Middle frontal gyrus (tissue), 1 donor: ENCODE results near the gene SRR.
"Not testable (repeated sequence)": the region's sequence is repeated elsewhere in the genome, so short reads cannot be mapped to it uniquely, and the experiment has no call there.

ENCODE experiments used
- DNase-seq: peaks from one replicate; pipeline ENCODE4 v3.0.0-alpha.2; 2015; ENCODE audit warnings: low spot score; ENCODE audit errors: extremely low spot score

Gene SRR

DNA sequence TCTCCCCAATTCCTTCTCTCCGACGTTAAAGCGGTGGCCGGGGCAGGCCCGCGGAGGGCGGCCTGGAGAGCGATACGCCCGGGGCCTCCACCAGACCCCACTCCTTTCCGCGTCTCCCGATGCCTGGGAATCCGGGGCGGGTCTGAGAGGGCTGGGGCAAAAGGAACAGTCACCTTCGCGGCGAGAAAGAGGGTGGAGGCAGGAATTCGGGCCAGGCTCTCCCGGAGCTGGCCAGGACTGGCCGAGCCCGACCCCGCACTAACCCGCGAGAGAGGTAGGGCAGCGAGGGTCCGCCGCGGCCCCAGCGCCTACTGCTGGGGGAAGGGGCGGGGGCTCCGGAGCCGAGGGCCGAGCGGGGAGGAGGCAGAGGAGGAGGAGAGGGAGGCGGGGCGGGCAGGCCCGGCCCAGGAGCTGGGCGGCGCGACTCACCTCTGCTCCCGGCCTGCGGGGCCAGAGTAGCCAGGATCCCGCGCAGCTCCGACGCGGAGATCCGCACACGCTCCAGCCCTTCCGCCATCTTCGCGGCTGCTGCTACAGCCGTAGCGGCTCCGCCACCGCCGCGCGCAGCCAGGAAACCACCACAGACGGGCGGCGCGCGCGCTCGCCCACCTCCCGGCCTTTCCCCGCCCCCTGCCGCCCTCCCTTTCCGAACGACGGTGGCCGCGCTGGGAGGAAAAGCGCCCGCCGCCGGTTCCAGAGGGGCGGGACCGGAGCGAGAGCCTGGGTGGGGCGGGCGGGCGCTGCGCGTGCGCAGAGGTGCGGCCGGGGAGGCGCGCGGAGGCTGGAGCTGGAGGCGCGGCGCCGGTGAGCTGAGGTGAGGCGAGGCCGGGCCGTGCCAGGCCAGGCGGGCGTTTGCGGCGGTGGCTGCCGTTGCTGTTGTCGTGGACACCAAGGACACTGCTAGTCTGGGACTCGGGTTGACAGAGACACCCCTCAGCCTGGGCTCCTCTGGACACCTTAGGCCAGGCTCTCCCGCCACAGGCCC, at the start of gene SRR, which contains the start of gene SMG6:
TSS of gene SRR (plus strand) at position 747 of the 985 bp plus-strand sequence. CDS start 11,611 bp downstream, outside the sequence.
TSS of gene SMG6 (minus strand) at position 582 of the 985 bp plus-strand sequence. CDS start at position 517, 65 bp downstream.
- DNase-seq, result peak; percentile 75

GRCh38 chr17:2258830-2259229, 44.9 kb upstream of the SRR start:
- DNase-seq, result not testable (repeated sequence)

DNA sequence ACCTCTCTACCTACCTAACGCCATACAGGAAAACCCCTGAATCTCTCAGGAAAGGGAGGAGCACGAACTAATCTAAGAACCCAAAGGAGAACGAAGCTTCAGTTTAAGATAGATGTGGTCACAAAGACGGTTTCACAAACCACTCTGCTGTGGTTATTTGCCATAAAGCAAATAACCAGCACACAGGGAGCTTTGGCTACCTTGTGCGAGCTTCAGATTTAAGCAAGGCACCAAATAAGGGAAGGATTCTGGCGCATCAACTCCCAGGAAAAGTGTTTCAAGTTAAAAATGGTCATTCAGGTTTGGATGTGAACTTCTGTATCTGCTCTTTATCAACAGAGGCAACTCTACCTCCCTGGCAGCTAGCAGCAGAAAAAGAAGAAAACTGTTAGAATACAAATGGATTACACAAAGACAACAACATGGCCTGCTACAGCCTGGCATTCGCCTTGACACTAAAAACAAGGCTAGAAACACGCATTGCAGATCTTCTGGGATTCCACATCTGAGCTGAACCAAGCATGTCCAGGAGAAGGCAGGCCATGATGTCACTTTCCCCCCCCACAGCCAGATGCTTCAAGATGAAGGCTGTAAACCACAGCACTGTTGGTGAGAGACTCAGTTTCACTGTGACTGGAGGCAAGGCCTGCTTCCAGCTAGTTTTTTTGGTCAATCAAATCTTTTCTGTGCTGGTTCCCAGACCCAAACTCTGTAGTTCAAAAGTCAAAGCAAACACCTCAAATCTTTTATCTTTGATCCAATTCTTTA, 43.8 kb upstream of the SRR start:
- DNase-seq, result no peak

- DNase-seq, result no peak
These were observed 41.6 kb upstream of the SRR start for GRCh38 chr17:2262135-2262587.

DNA sequence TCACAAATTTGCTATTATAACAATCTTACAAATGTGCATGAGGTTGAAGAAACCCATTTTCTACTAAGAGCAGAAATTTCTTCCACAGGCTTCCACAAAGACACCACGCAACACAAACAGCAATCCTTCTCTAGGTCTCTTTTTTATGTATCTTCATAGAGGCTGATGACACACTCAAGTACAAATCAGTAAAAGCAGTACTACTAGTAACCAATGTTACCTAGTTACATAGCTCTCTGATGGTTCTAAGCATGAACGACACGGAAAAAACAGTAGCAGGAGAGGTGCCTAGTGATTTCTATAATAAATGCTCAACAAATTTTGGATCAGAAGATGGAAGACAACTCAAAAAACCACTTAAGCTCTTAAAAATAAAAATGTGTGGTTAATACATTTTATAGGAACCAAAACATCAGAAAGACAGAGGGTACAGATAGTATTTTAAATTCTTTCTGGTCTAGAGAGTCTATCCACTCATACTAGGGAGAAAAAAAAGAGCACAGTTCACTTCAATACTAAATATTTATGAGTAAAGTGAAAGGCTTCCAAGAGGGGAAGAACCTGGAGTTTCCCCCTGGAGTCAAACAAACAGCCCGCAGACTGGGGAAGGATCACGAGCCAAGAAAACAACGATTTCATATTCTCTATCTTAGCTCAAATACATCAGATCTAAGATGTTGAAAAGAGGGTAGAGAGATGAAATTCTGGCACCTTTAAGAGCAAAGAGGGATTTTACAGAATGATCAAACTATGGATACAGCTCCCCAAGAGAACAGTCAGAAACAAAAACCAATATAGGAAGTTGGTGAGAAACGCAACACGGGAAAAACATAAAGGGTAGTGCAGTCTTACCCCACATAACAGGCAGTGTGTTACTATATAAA, 40.3 kb upstream of the SRR start:
- DNase-seq, result no peak

DNA sequence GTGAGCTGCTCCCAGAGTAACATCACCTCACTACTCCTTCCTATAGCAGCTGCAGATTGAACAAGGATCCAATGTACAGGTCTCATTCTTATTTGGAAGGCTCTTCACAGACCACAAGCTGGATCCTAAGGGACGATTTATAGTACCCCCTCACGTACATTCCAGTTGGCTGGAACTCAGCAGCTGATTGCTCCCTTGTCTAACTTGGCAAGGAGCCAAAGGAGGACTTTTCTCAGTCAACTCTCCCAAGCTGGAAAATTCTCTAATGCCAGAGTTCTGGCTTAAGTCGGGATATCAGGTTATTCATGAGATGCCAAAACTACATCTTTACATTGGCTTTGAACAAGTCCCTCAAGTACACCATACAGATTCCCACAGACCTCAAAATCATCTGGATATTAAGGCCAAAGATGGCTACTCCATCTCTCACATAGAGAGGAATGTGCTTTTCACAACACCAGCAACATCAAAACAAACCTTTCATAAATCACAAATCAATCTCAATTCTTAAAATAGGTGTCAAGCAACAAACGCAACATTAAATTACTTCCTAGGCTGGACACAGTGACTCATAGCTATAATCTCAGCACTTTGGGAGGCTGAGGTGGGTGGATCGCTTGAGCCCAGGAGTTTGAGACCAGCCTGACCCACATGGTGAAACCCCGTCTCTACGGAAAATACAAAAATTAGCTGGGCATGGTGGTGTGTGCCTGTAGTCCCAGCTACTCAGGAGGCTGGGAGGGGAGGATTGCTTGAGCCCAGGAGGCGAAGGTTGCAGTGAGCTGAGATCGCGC, 39.5 kb upstream of the SRR start:
- no peak for DNase-seq

DNA sequence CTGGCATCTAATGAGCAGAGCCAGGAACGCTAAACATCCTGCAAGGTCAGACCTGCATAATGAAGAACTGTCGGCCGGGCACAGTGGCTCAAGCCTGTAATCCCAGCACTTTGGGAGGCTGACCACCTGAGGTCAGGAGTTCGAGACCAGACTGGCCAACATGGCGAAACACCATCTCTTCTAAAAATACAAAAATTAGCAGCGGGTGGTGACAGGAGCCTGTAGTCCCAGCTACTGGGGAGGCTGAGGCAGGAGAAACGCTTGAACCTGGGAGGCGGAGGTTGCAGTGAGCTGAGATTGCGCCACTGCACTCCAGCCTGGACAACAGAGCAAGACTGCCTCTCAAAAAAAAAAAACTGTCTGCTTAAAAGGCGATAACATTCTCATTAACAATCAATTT, 38.6 kb upstream of the SRR start:
- not testable (repeated sequence) for DNase-seq

DNA sequence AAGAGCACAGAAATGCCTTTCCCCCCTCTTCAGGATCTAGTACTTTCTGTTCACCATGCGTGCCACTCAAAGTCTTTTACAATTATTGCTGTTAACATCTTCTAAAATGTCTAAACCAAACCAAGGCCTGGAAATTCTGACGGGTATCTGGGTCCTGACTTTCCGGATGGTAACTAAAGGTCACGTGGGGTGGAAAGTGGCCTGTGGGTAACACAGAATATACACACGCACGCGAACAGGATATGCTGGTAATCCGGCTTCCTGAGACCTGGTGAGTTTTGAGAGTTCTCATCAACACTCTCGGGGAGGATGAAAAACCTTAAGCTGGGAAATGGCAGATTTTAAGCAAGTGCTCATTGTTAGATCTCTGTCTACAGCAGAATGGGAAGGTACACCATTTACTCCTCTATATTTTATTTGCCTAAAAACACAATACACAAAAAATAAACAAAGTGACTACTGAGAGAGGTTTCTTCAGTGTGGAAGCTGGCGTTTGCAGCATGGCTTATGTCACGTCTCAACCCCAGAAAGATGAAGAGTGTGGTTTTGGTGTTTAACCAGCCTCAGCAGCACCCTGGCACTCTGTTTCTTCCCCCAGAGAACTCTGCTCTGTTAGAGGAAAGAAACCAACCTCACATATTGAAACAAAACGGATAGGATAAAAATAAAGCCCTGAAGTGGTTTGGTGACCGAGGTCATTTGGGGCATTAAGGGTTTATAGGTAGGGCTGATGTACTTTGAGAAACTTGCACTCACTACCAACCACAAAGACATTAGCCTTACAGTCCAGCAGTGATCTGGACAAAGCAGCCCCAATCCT, 37.5 kb upstream of the SRR start:
- DNase-seq, result no peak

DNA sequence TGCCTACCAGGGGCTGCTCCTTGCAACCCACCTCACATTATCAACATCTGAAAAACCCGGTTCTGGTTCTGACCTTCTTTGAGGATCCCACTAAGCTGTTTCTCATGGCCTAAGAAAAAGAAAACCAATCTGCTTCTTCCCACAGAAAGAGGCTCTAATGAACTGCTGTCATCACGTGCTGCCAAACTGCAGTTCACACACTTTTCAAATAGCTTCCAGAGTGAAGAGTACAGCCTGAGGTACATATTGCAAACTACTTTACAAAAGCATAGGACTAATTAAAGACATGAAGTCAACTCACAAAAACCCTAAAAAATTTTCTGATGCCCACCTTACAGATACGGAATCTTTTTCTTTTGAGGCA, 36.9 kb upstream of the SRR start:
- DNase-seq, result no peak

GRCh38 chr17:2267354-2267753, 36.4 kb upstream of the SRR start:
- DNase-seq, result no peak

- no peak for DNase-seq
These were observed 31.6 kb upstream of the SRR start for GRCh38 chr17:2271985-2272702.

DNA sequence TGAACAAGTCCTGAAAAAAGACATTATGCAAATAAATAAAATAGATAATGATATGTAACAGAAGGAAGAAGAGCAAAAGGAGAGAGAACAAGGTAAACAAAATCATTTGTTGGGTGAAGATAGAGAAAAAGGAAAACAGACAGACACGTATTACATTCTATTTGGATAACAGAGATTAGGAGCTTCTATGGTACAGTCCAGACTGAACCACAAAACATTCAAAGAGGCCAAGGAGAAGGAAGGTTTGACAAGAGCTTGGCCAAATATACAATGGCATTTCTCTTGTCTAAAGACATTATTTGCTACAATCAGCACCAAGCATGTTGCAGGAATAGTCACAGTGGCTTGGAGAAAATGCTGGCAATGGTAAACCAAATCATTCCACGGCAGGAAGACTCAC, 29.3 kb upstream of the SRR start:
- no peak for DNase-seq

DNA sequence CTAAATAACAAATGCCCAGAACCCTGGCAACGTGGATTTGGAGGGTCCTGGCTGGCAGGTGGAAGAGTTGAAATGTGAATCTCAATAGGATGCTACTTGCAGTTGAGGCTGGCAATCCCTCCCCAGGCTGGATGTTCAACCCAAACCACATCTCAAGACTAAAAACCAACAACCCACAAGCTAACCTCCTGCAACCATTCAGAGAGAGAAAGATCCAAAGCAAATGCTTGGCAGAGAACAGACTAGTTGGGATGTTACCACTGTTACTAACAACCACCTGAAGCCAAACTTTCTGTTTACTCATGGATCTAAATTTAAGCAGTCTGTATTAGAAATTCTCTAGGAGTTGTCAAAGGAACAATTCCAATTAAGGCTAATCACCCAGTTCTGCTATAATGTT, 28.0 kb upstream of the SRR start:
- no peak for DNase-seq

GRCh38 chr17:2277429-2278170, 26.1 kb upstream of the SRR start:
- DNase-seq, result no peak

DNA sequence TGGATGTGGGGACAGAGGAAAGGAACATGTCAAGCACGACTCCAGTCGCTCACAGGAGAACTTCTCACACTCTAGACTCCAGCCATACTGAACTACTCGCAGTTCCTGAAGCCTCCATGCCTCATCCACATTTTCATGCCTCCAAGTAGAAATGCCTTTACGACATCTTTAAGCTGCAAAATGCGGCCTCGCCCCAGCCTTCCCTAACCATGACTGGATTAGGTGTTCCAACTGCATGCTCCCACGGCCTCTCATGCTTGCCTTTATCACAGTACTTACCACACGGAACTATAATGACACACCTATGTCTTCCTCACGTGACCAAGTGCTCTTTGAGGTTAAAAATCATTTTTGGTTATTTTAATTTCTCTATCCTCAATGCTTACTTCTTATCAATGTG, 24.0 kb upstream of the SRR start:
- DNase-seq, result no peak

- peak; percentile 9 for DNase-seq
These were observed 21.4 kb upstream of the SRR start for GRCh38 chr17:2282297-2282873.

DNA sequence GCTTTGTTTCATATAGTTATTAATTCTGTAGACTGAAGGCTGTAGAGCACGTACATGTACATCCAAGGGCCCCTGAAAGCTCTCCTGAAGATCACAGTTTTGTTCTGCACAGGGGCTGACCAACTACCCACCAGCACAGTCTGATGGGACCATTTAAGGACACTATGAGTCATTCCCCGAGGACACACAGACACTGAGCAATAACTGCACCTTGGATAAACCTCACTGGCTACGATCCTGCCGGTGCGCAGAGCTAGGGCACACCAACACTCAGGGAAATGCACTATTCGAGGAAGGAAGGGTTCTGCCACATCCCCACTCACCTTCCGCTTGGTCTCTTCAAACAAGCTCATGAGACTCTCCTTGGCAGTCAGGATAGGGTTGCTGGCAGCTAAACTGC, 20.4 kb upstream of the SRR start:
- no peak for DNase-seq
